Measurements from ENCODE around the gene PTGR2. TPM values are rescaled to one million over a fixed set of nuclear protein-coding genes. Genes with fewer than 3 reads are reported as not detected.

PTGR2 gene
- total RNA-seq, 4 donors from 2014 or later, result 2.5 to 7.1 (median 4.3) TPM

GRCh38 chr14:73870525-73871235 lies 19.0 kb downstream of the PTGR2 start:
- Histone ChIP-seq H3K36me3 (peaks cover 0 to 26% (median 6%) of the 10 kb centered on the region in 4 donors), H3K4me3 (no peak overlapping the region), H3K27me3 (no peaks in the 10 kb centered on the region), H3K9me3 (no peaks in the 10 kb centered on the region), H3K27ac (replicated peaks in 1 of 4) (no peak overlapping the region), H3K4me1 (no peaks in the 10 kb centered on the region)
- WGBS, result 98% methylated on average over 2 of the region's 2 CpGs
- DNase-seq (ENCODE audit: extremely low spot score), result no peak
- intact Hi-C loops (cut with DNase I), result no loop called here
- TF ChIP-seq POLR2A (IDR thresholded peaks at IDR 0.05; ENCODE audit: low read depth) (no peak), EP300 (IDR thresholded peaks at IDR 0.05) (no peak), POLR2AphosphoS5 (IDR thresholded peaks at IDR 0.05) (no peak)
- TF ChIP-seq, protein P1, sequence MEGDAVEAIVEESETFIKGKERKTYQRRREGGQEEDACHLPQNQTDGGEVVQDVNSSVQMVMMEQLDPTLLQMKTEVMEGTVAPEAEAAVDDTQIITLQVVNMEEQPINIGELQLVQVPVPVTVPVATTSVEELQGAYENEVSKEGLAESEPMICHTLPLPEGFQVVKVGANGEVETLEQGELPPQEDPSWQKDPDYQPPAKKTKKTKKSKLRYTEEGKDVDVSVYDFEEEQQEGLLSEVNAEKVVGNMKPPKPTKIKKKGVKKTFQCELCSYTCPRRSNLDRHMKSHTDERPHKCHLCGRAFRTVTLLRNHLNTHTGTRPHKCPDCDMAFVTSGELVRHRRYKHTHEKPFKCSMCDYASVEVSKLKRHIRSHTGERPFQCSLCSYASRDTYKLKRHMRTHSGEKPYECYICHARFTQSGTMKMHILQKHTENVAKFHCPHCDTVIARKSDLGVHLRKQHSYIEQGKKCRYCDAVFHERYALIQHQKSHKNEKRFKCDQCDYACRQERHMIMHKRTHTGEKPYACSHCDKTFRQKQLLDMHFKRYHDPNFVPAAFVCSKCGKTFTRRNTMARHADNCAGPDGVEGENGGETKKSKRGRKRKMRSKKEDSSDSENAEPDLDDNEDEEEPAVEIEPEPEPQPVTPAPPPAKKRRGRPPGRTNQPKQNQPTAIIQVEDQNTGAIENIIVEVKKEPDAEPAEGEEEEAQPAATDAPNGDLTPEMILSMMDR (IDR thresholded peaks at IDR 0.05), result no peak

DNA sequence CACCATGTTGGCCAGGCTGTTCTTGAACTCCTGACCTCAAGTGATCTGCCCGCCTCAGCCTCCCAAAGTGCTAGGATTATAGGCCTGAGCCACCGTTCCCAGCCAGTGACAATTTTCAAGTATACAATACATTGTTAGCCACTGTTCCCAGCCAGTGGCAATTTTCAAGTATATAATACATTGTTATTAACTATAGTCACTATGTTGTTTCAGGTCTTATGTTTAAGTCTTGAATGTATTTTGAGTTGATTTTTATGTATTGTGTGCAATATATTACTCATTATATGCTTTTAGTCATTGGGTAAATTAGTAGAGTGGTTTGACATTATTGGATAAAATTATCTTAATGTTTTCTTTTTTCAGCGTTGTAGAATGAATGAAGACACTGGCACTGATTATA lies 22.0 kb downstream of the PTGR2 start:
- no peak overlapping the region for H3K4me3 ChIP-seq
- TF ChIP-seq POLR2AphosphoS5 (IDR thresholded peaks at IDR 0.05) (no peak), POLR2A (IDR thresholded peaks at IDR 0.05; ENCODE audit: low read depth) (no peak), EP300 (IDR thresholded peaks at IDR 0.05) (no peak)
- TF ChIP-seq, protein P1 (IDR thresholded peaks at IDR 0.05), result no peak
- H3K36me3 ChIP-seq, result peaks cover 0 to 17% (median 6%) of the 10 kb centered on the region in 4 donors
- no peak overlapping the region for H3K27ac ChIP-seq (replicated peaks in 1 of 4)
- no peaks in the 10 kb centered on the region for H3K4me1 ChIP-seq
- 94% methylated on average over 3 of the region's 3 CpGs for WGBS
- H3K27me3 ChIP-seq, result no peaks in the 10 kb centered on the region
- DNase-seq (ENCODE audit: extremely low spot score), result no peak
- intact Hi-C loops (cut with DNase I), result no loop called here
- H3K9me3 ChIP-seq, result no peaks in the 10 kb centered on the region

DNA sequence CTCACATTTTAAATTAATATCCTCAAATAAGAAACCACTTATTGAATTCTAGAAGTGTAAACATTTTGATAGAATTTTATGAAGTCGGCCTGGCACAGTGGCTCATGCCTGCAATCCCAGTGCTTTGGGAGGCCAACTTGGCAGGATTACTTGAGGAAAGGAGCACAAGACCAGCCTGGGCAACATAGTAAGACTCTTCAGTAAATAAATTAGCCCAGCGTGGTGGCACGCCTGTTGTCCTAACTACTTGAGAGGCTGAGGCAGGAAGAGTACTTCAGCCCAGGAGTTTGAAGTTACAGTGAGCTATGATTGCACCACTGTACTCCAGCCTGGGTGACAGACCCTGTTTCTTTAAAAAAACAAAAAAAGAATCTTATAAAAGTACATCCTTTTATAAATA lies 26.2 kb downstream of the PTGR2 start:
- H3K9me3 ChIP-seq, result no peaks in the 10 kb centered on the region
- no peak for TF ChIP-seq POLR2AphosphoS5 (IDR thresholded peaks at IDR 0.05)
- TF ChIP-seq, protein P1 (IDR thresholded peaks at IDR 0.05), result no peak
- TF ChIP-seq POLR2A (IDR thresholded peaks at IDR 0.05; ENCODE audit: low read depth), result no peak
- no peak for TF ChIP-seq EP300 (IDR thresholded peaks at IDR 0.05)
- intact Hi-C loops (cut with DNase I), result no loop called here
- H3K4me3 ChIP-seq, result no peak overlapping the region
- H3K36me3 ChIP-seq, result peaks cover 0 to 28% (median 10%) of the 10 kb centered on the region in 4 donors
- no peaks in the 10 kb centered on the region for H3K27me3 ChIP-seq
- H3K4me1 ChIP-seq, result no peaks in the 10 kb centered on the region
- 85% methylated on average over 3 of the region's 3 CpGs for WGBS
- H3K27ac ChIP-seq (replicated peaks in 1 of 4), result no peak overlapping the region
- no peak for DNase-seq (ENCODE audit: extremely low spot score)

- peaks cover 0 to 28% (median 10%) of the 10 kb centered on the region in 4 donors for H3K36me3 ChIP-seq
- no peak overlapping the region for H3K27ac ChIP-seq (replicated peaks in 1 of 4)
- intact Hi-C loops (cut with DNase I), result no loop called here
- DNase-seq (ENCODE audit: extremely low spot score), result no peak
- H3K27me3 ChIP-seq, result no peaks in the 10 kb centered on the region
- WGBS, result 77% methylated on average over 6 of the region's 6 CpGs
- H3K4me3 ChIP-seq, result no peak overlapping the region
- no peaks in the 10 kb centered on the region for H3K4me1 ChIP-seq
- TF ChIP-seq EP300 (IDR thresholded peaks at IDR 0.05) (no peak), POLR2A (IDR thresholded peaks at IDR 0.05; ENCODE audit: low read depth) (no peak), POLR2AphosphoS5 (IDR thresholded peaks at IDR 0.05) (no peak)
- TF ChIP-seq, protein P1 (IDR thresholded peaks at IDR 0.05), result no peak
- no peaks in the 10 kb centered on the region for H3K9me3 ChIP-seq
Observed at GRCh38 chr14:73878436-73878835, 26.8 kb downstream of the PTGR2 start.
